ENCODE measurements around the gene NUDT8. TPM values are rescaled to one million over a fixed set of nuclear protein-coding genes. Genes with fewer than 3 reads are reported as not detected.

NUDT8 gene
- total and polyA plus RNA-seq, 9 of the 15 experiments (the other 6 are each of a cell fraction or from before 2014, with no cell fraction given), result 0.23 to 27.8 (median 5.0) TPM

- TF ChIP-seq CEBPG (CRISPR knock-in tag; IDR thresholded peaks at IDR 0.05), result no peak
- no peak for TF ChIP-seq CEBPG (tag; conservative IDR thresholded peaks at IDR 0.05 in 1 of 2, IDR thresholded peaks at IDR 0.05 in 1 of 2)
- no peak for TF ChIP-seq SMAD2 (IDR thresholded peaks at IDR 0.05; ENCODE audit: low read depth, low read length)
- no peak for TF ChIP-seq TBL1XR1 (IDR thresholded peaks at IDR 0.05; ENCODE audit: low read length in 2 of 2)
- no peak for TF ChIP-seq ZNF583 (CRISPR knock-in tag; IDR thresholded peaks at IDR 0.05)
- peak; percentile 57 for TF ChIP-seq HMGN3 (IDR thresholded peaks at IDR 0.05; ENCODE audit: borderline replicate concordance, extremely low read depth, insufficient read length, low read depth, low read length)
- TF ChIP-seq ARID1B (IDR thresholded peaks at IDR 0.05), result no peak; the same call in 1 of the 2 replicates
- no peak for TF ChIP-seq POLR2AphosphoS2 (IDR thresholded peaks at IDR 0.05; ENCODE audit: low read length)
- peak; percentile 74; the same call in 1 of the 2 replicates for TF ChIP-seq ETS1 (conservative IDR thresholded peaks at IDR 0.05; ENCODE audit: control insufficient read depth, low read depth, low read length)
- TF ChIP-seq MBD1 (CRISPR knock-in tag; IDR thresholded peaks at IDR 0.05), result no peak
- peak; percentile 65 to 69; a peak in 3 of 4 replicates for TF ChIP-seq NONO (IDR thresholded peaks at IDR 0.05; ENCODE audit: low read depth in 2 of 2, low read length in 1 of 2)
- TF ChIP-seq ZNF445 (CRISPR knock-in tag; IDR thresholded peaks at IDR 0.05; ENCODE audit: low read depth), result no peak
- TF ChIP-seq PTRF (tag; IDR thresholded peaks at IDR 0.05), result no peak
- TF ChIP-seq ZNF217 (CRISPR knock-in tag; IDR thresholded peaks at IDR 0.05), result peak; percentile 79; the same call in 1 of the 2 replicates
- no peak for TF ChIP-seq HSF4 (CRISPR knock-in tag; IDR thresholded peaks at IDR 0.05; ENCODE audit: borderline replicate concordance)
- no peak for TF ChIP-seq HDGF (IDR thresholded peaks at IDR 0.05)
- TF ChIP-seq FIP1L1 (IDR thresholded peaks at IDR 0.05; ENCODE audit: low read depth, low read length, poor library complexity, severe bottlenecking), result no peak
- no peak for TF ChIP-seq GATA2 (CRISPR knock-in tag; IDR thresholded peaks at IDR 0.05)
- TF ChIP-seq ELK3 (CRISPR knock-in tag; IDR thresholded peaks at IDR 0.05), result no peak
- TF ChIP-seq MITF (IDR thresholded peaks at IDR 0.05), result no peak
- no peak for TF ChIP-seq CBFA2T3 (IDR thresholded peaks at IDR 0.05)
- TF ChIP-seq ZBTB12 (CRISPR knock-in tag; IDR thresholded peaks at IDR 0.05), result no peak
These were observed at the start of gene NUDT8 (continued) for GRCh38 chr11:67629386-67630227.

Measured in K562 (cell line).